Neural cell (in vitro differentiated cells): ENCODE results near the gene TRAF5. TPM values are rescaled to one million over a fixed set of nuclear protein-coding genes. Genes with fewer than 3 reads are reported as not detected.

Experiments used
- H2AFZ ChIP-seq: fragments of 200-600, 300-800 bp; sonication (generic), shearing (Covaris generic); 2 replicates; pipeline ENCODE4 v1.6.0; 2014; ENCODE audit warnings: low read depth, mild to moderate bottlenecking, antibody characterized with exemption, low read length, moderate library complexity
- H3F3A ChIP-seq: fragments of 200-600 bp; shearing (Covaris generic); 2 replicates; pipeline ENCODE4 v1.6.1; 2016; ENCODE audit warnings: mild to moderate bottlenecking, moderate library complexity, mixed read lengths, antibody characterized with exemption, low read length; ENCODE audit not compliant: insufficient read depth, poor library complexity, severe bottlenecking
- H3K27ac ChIP-seq: fragments of 200-600, 300-800 bp; sonication (generic), shearing (Covaris generic); 2 replicates; pipeline ENCODE4 v1.5.1; 2014; ENCODE audit warnings: mild to moderate bottlenecking, low read length, moderate library complexity
- H3K27me3 ChIP-seq: fragments of 300-800, 200-600 bp; sonication (generic), shearing (Covaris generic); 2 replicates; pipeline ENCODE4 v1.6.0; 2014; ENCODE audit warnings: mild to moderate bottlenecking, low read depth, low read length, moderate library complexity; ENCODE audit not compliant: insufficient read depth
- H3K36me3 ChIP-seq: fragments of 300-800, 200-600 bp; sonication (generic), shearing (Covaris generic); 2 replicates; pipeline ENCODE4 v1.5.1; 2014; ENCODE audit warnings: mild to moderate bottlenecking, antibody characterized with exemption, low read length, moderate library complexity; ENCODE audit not compliant: insufficient read depth
- H3K4me2 ChIP-seq: fragments of 300-800, 200-600 bp; sonication (generic), shearing (Covaris generic); 2 replicates; pipeline ENCODE4 v1.6.0; 2014; ENCODE audit warnings: mild to moderate bottlenecking, low read length
- H3K4me3 ChIP-seq: fragments of 300-800, 200-600 bp; sonication (generic), shearing (Covaris generic); 2 replicates; pipeline ENCODE4 v1.5.1; 2014; ENCODE audit warnings: mild to moderate bottlenecking, low read length, moderate library complexity
- H3K79me2 ChIP-seq: fragments of 200-600 bp; shearing (Covaris generic); replicated peaks from 2 replicates; pipeline ENCODE4 v1.6.0; 2014; ENCODE audit warnings: mild to moderate bottlenecking, low read length, moderate library complexity; ENCODE audit not compliant: insufficient read depth
- H3K9ac ChIP-seq: fragments of 300-800, 200-600 bp; sonication (generic), shearing (Covaris generic); 2 replicates; pipeline ENCODE4 v1.6.1; 2016; ENCODE audit warnings: mild to moderate bottlenecking, low read length, mixed read lengths
- H3K9me2 ChIP-seq: fragments of 200-600 bp; shearing (Covaris generic); 2 replicates; pipeline ENCODE4 v1.6.1; 2016; ENCODE audit warnings: mild to moderate bottlenecking, low read length, mixed read lengths; ENCODE audit not compliant: insufficient read depth
- H3K9me3 ChIP-seq: fragments of 200-600, 300-800 bp; sonication (generic), shearing (Covaris generic); 2 replicates; pipeline ENCODE4 v1.6.1; 2016; ENCODE audit warnings: mild to moderate bottlenecking, mixed run types, low read length, moderate library complexity, mixed read lengths
- H4K20me1 ChIP-seq: fragments of 200-600 bp; shearing (Covaris generic); 2 replicates; pipeline ENCODE4 v1.6.1; 2016; ENCODE audit warnings: mild to moderate bottlenecking, mixed run types; ENCODE audit not compliant: insufficient read depth
- EP300 ChIP-seq: fragments of 450-650 bp; conservative IDR thresholded peaks from 2 replicates; pipeline ENCODE4 v1.6.1; 2014; ENCODE audit warnings: antibody characterized with exemption, mild to moderate bottlenecking, moderate library complexity; ENCODE audit not compliant: poor library complexity, severe bottlenecking
- EZH2 ChIP-seq: fragments of 200-600, 300-800 bp; shearing (Covaris generic), sonication (generic); IDR thresholded peaks from 2 replicates; pipeline ENCODE4 v1.6.1; 2014; ENCODE audit warnings: antibody characterized with exemption, low read length, borderline replicate concordance, mild to moderate bottlenecking; ENCODE audit not compliant: insufficient read depth, poor library complexity, severe bottlenecking
- MXI1 ChIP-seq: fragments of 450-650 bp; conservative IDR thresholded peaks from 2 replicates; pipeline ENCODE4 v1.6.1; 2014; ENCODE audit warnings: antibody characterized with exemption, mild to moderate bottlenecking; ENCODE audit not compliant: poor library complexity, severe bottlenecking
- POLR2AphosphoS5 ChIP-seq: IDR thresholded peaks from 2 replicates; pipeline ENCODE4 v1.6.1; 2012
- RAD21 ChIP-seq: fragments of 450-650 bp; conservative IDR thresholded peaks from 2 replicates; pipeline ENCODE4 v1.6.1; 2014; ENCODE audit warnings: antibody characterized with exemption, mild to moderate bottlenecking, moderate library complexity
- SMC3 ChIP-seq: fragments of 450-650 bp; conservative IDR thresholded peaks from 2 replicates; pipeline ENCODE4 v1.6.1; 2014; ENCODE audit warnings: antibody characterized with exemption, mild to moderate bottlenecking, moderate library complexity; ENCODE audit not compliant: poor library complexity
- TAF1 ChIP-seq: IDR thresholded peaks from 2 replicates; pipeline ENCODE4 v1.6.1; 2012; ENCODE audit warnings: low read depth
- polyA plus RNA-seq: library from polyadenylated mRNA; depleted of rRNA; stranded (reverse); fragments of >200 nt; gene quantifications from 2 replicates; pipeline ENCODE4 v1.2.3, GENCODE V29; 2014
- TF ChIP-seq, protein P1 (sequence below): IDR thresholded peaks from 2 replicates; pipeline ENCODE4 v1.6.1; 2012; ENCODE audit warnings: borderline replicate concordance
- TF ChIP-seq, protein P2 (sequence below): fragments of 450-650 bp; IDR thresholded peaks from 2 replicates; pipeline ENCODE4 v1.5.1; 2014; ENCODE audit warnings: antibody characterized with exemption, mild to moderate bottlenecking, moderate library complexity; ENCODE audit not compliant: poor library complexity, severe bottlenecking

TRAF5 gene
- polyA plus RNA-seq, 1 donor from 2014 or later = 0.69 TPM

DNA sequence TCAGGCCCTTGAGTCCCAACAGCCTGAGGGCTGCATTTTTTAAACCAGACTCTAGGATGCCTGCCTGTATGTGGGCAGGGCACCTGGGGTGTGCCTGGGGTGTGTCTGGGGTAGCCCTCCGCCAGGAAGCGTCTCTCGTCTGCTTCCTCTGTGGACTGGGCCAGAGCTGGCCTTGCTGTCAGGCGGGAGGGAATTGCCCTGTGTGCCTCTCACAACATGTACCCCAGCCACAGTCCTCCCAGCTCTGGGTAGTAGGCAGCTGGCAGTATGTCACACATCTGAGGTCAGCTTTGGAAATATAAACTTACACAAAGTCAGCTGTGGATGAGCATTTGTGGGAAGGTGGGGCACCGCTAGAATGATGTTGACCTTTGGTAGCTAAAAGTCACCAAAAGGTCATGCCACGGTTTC, 13.0 kb downstream of the TRAF5 start:
- Histone ChIP-seq H3K9me2 (no peaks in the 10 kb centered on the region), H3K9ac (no peak overlapping the region), H3K9me3 (no peaks in the 10 kb centered on the region), H3K4me3 (no peak overlapping the region), H3K79me2 (no peaks in the 10 kb centered on the region), H2AFZ (no peak overlapping the region), H3K36me3 (no peaks in the 10 kb centered on the region), H3K27me3 (no peaks in the 10 kb centered on the region), H3K27ac (no peak overlapping the region), H4K20me1 (no peaks in the 10 kb centered on the region), H3K4me2 (no peak overlapping the region), H3F3A (no peaks in the 10 kb centered on the region)
- TF ChIP-seq MXI1 (no peak), RAD21 (no peak), SMC3 (no peak), TAF1 (no peak), POLR2AphosphoS5 (no peak)
- TF ChIP-seq, protein P1, sequence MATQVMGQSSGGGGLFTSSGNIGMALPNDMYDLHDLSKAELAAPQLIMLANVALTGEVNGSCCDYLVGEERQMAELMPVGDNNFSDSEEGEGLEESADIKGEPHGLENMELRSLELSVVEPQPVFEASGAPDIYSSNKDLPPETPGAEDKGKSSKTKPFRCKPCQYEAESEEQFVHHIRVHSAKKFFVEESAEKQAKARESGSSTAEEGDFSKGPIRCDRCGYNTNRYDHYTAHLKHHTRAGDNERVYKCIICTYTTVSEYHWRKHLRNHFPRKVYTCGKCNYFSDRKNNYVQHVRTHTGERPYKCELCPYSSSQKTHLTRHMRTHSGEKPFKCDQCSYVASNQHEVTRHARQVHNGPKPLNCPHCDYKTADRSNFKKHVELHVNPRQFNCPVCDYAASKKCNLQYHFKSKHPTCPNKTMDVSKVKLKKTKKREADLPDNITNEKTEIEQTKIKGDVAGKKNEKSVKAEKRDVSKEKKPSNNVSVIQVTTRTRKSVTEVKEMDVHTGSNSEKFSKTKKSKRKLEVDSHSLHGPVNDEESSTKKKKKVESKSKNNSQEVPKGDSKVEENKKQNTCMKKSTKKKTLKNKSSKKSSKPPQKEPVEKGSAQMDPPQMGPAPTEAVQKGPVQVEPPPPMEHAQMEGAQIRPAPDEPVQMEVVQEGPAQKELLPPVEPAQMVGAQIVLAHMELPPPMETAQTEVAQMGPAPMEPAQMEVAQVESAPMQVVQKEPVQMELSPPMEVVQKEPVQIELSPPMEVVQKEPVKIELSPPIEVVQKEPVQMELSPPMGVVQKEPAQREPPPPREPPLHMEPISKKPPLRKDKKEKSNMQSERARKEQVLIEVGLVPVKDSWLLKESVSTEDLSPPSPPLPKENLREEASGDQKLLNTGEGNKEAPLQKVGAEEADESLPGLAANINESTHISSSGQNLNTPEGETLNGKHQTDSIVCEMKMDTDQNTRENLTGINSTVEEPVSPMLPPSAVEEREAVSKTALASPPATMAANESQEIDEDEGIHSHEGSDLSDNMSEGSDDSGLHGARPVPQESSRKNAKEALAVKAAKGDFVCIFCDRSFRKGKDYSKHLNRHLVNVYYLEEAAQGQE = no peak
- TF ChIP-seq, protein P2, sequence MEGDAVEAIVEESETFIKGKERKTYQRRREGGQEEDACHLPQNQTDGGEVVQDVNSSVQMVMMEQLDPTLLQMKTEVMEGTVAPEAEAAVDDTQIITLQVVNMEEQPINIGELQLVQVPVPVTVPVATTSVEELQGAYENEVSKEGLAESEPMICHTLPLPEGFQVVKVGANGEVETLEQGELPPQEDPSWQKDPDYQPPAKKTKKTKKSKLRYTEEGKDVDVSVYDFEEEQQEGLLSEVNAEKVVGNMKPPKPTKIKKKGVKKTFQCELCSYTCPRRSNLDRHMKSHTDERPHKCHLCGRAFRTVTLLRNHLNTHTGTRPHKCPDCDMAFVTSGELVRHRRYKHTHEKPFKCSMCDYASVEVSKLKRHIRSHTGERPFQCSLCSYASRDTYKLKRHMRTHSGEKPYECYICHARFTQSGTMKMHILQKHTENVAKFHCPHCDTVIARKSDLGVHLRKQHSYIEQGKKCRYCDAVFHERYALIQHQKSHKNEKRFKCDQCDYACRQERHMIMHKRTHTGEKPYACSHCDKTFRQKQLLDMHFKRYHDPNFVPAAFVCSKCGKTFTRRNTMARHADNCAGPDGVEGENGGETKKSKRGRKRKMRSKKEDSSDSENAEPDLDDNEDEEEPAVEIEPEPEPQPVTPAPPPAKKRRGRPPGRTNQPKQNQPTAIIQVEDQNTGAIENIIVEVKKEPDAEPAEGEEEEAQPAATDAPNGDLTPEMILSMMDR = no peak

DNA sequence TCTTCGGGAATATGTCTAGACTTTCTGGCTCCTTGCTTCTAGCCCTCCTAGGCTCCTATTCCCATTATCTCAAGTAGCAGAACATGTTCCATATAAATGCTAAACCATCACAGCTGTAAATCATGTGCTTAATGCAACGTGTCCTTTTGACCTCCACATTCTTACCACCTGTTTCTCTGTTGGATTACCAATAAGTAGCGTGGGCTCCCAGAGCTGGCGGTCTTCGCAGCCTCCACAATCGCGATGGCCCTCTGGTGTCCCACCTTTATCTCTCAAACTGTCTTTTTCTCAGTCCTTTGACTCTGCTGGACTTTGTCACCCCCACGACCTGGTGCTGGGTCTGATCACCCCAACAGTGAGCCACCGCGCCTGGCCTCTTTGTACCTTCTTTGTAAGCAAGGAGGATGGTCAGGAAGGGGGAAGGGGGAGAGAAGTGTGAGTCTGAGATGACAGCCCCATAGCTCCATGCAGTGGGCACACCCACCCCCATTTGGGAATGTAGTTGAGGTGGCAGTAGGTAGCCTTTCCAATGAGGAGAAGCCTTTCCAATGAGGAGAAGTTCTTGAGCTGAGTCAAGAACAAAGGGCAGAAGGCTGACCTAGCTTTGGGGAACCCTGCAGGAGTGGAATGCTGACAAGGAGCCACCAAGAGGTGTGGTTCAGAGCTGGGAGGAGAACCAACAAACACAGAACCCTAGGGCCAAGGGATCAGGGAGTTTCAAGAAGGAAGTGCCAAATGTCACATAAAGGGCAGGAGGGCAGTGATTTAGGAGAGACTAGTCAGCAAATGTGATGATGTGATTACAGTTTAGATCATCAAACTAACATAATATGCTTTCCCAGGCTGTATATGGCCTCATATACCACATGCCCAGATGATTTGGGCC, 14.2 kb downstream of the TRAF5 start:
- no peak for TF ChIP-seq SMC3
- TF ChIP-seq RAD21 = no peak
- no peak for TF ChIP-seq POLR2AphosphoS5
- no peak for TF ChIP-seq MXI1
- TF ChIP-seq EZH2 = no peak
- TF ChIP-seq EP300 = no peak
- Histone ChIP-seq H3K9me3 (no peaks in the 10 kb centered on the region), H3K4me2 (no peak overlapping the region), H3K36me3 (no peaks in the 10 kb centered on the region), H3F3A (no peaks in the 10 kb centered on the region), H3K9me2 (no peaks in the 10 kb centered on the region), H3K4me3 (no peak overlapping the region), H3K9ac (no peak overlapping the region), H3K27me3 (no peaks in the 10 kb centered on the region), H4K20me1 (no peaks in the 10 kb centered on the region), H2AFZ (no peak overlapping the region), H3K79me2 (no peaks in the 10 kb centered on the region), H3K27ac (no peak overlapping the region)
